Sigmoid colon (tissue), 7 donors: ENCODE results near the gene MS4A4A. TPM values are rescaled to one million over a fixed set of nuclear protein-coding genes. Genes with fewer than 3 reads are reported as not detected.

Experiments
- DNase-seq: peaks from one replicate; pipeline ENCODE4 v3.0.0-alpha.2; 2019
- H3K27ac ChIP-seq, 4 donors: fragments of 200-600 bp; sonication (generic); one replicate each; pipeline ENCODE4 v1.5.1; 2016 to 2019; ENCODE audit warnings: mild to moderate bottlenecking in 1 of 4
- H3K27me3 ChIP-seq, 3 donors: fragments of 200-600 bp; sonication (generic); one replicate each; pipeline ENCODE4 v1.5.1; 2019; ENCODE audit warnings: mild to moderate bottlenecking in 1 of 3
- H3K36me3 ChIP-seq, 4 donors: fragments of 200-600 bp; sonication (generic); one replicate each; pipeline ENCODE4 v1.5.1; 2016 to 2019
- H3K4me1 ChIP-seq, 4 donors: fragments of 200-600 bp; sonication (generic); one replicate each; pipeline ENCODE4 v1.5.1; 2017 to 2019
- H3K4me3 ChIP-seq, 4 donors: fragments of 200-600 bp; sonication (generic); one replicate each; pipeline ENCODE4 v1.5.1; 2017 to 2019; ENCODE audit warnings: mild to moderate bottlenecking in 2 of 4, moderate library complexity in 1 of 4
- H3K9me3 ChIP-seq, 4 donors: fragments of 200-600 bp in 3 of 4; sonication (generic) in 3 of 4; one replicate each; pipeline versions ENCODE4 v1.5.1 to v1.6.1; 2013 to 2019
- EP300 ChIP-seq, 4 donors: sonication (generic); formaldehyde crosslinking; IDR thresholded peaks; one replicate each; pipeline ENCODE4 v1.6.1; 2017; ENCODE audit warnings: antibody characterized with exemption in 4 of 4
- POLR2A ChIP-seq, 2 donors: fragments of 450-650 bp; IDR thresholded peaks; one replicate each; pipeline ENCODE4 v1.6.1; 2016; ENCODE audit warnings: antibody characterized with exemption in 2 of 2, mild to moderate bottlenecking in 2 of 2, moderate library complexity in 2 of 2
- POLR2AphosphoS5 ChIP-seq, 4 donors: sonication (generic); formaldehyde crosslinking; IDR thresholded peaks; one replicate each; pipeline ENCODE4 v1.6.1; 2017; ENCODE audit warnings: antibody characterized with exemption in 4 of 4
- WGBS, 2 donors: extraction: QIAGEN DNeasy Blood & Tissue Kit; methylation state at CpG; one replicate each; pipeline ENCODE4 v1.1.7; 2013; 5-methylcytosine and 5-hydroxymethylcytosine counted together
- intact Hi-C: fragments of 100-400 bp; cut with DNase I; formaldehyde crosslinking; loops from one replicate; pipeline ENCODE4 v1.15.1; 2023
- polyA plus RNA-seq, 3 donors: library from polyadenylated mRNA; stranded (reverse); fragments of 200-250 nt; gene quantifications; one replicate each; pipeline ENCODE4 v1.2.3, GENCODE V29; 2013
- total RNA-seq, 4 donors: library from RNA; depleted of rRNA; stranded (reverse); fragments of >200 nt; gene quantifications; one replicate each; pipeline ENCODE4 v1.1.0, GENCODE V29; 2016
- TF ChIP-seq, protein P1 (sequence below), 4 experiments: fragments of 450-650 bp in 3 of 4; fragments of 200-600 bp in 1 of 4; IDR thresholded peaks; one replicate each; pipeline ENCODE4 v1.5.1; 2016 to 2019; ENCODE audit warnings: antibody characterized with exemption in 4 of 4, mild to moderate bottlenecking in 3 of 4, moderate library complexity in 2 of 4
- donor health status: healthy with polysubstance abuse.
- donor health status: Bipolar disorder and iron deficiency.
- donor health status: healthy.

The MS4A4A gene
- total and polyA plus RNA-seq, 7 donors, result 10.8 to 49.9 (median 35.4) TPM

GRCh38 chr11:60305906-60306619 lies 25.6 kb downstream of the MS4A4A start:
- intact Hi-C loops, result loop anchor here (2.0 kb wide), 1 partner anchor 27 kb away; no protein-coding TSS in a partner anchor
- WGBS, 2 donors, result 76 to 87% methylated on average over 3 of the region's 3 CpGs

DNA sequence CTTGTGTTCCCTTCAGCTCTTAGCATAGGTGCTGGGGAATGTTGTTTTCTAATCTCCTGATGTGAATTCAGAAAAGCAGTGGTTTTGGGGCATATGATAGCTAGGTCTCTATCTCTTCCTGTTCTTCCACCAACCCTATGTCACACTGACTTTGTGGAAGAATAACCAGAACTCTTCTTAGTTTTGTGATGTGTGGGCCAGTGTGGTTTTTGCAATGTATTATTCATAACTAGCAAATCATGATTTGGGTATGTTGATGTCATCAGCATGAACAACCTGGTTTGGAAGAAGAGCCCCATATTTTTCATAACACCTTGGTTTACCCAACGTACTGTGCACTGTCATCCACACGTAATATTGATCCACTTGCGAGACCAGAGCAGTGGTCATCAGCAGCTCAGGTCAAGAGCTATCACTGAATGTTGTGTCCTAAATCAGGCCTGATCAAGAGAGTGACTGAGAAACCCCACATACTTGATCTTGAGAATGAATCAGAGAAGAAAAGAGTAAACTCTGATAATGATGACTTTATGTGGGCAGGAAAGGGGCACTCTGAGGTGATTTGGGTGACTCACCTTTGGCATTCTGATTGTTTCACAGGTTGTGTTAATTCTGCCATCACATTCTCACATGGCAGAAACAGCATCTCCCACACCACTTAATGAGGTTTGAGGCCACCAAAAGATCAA lies 27.2 kb downstream of the MS4A4A start:
- WGBS, 2 donors, result 90 to 94% methylated on average over 3 of the region's 3 CpGs
- Histone ChIP-seq H3K9me3 (no peaks in the 10 kb centered on the region), H3K27ac (no peak overlapping the region), H3K27me3 (no peaks in the 10 kb centered on the region), H3K36me3 (no peaks in the 10 kb centered on the region), H3K4me3 (no peak overlapping the region), H3K4me1 (no peaks in the 10 kb centered on the region)
- TF ChIP-seq, protein P1, sequence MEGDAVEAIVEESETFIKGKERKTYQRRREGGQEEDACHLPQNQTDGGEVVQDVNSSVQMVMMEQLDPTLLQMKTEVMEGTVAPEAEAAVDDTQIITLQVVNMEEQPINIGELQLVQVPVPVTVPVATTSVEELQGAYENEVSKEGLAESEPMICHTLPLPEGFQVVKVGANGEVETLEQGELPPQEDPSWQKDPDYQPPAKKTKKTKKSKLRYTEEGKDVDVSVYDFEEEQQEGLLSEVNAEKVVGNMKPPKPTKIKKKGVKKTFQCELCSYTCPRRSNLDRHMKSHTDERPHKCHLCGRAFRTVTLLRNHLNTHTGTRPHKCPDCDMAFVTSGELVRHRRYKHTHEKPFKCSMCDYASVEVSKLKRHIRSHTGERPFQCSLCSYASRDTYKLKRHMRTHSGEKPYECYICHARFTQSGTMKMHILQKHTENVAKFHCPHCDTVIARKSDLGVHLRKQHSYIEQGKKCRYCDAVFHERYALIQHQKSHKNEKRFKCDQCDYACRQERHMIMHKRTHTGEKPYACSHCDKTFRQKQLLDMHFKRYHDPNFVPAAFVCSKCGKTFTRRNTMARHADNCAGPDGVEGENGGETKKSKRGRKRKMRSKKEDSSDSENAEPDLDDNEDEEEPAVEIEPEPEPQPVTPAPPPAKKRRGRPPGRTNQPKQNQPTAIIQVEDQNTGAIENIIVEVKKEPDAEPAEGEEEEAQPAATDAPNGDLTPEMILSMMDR (IDR thresholded peaks at IDR 0.05), result no peak
- TF ChIP-seq EP300 (IDR thresholded peaks at IDR 0.05), result no peak
- TF ChIP-seq POLR2AphosphoS5 (IDR thresholded peaks at IDR 0.05), result no peak
- TF ChIP-seq POLR2A (IDR thresholded peaks at IDR 0.05), result no peak
- intact Hi-C loops, result loop anchor here (2.0 kb wide), 1 partner anchor 29 kb away; no protein-coding TSS in a partner anchor
- no peak for DNase-seq

More at GRCh38 chr11:60305906-60306619, 25.6 kb downstream of the MS4A4A start:
- Histone ChIP-seq H3K36me3 (no peaks in the 10 kb centered on the region), H3K9me3 (no peaks in the 10 kb centered on the region), H3K4me3 (no peak overlapping the region), H3K27ac (no peak overlapping the region), H3K4me1 (no peaks in the 10 kb centered on the region), H3K27me3 (no peaks in the 10 kb centered on the region)
- DNase-seq, result no peak
- no peak for TF ChIP-seq EP300 (IDR thresholded peaks at IDR 0.05)

- Histone ChIP-seq H3K27me3 (no peaks in the 10 kb centered on the region), H3K36me3 (no peaks in the 10 kb centered on the region), H3K4me3 (no peak overlapping the region), H3K27ac (peak overlapping the region in 2 of 4 donors; percentile 7 to 34), H3K9me3 (no peaks in the 10 kb centered on the region), H3K4me1 (no peaks in the 10 kb centered on the region)
- TF ChIP-seq, protein P1 (IDR thresholded peaks at IDR 0.05), result no peak
- TF ChIP-seq POLR2AphosphoS5 (IDR thresholded peaks at IDR 0.05) (peak in 1 of 4 donors; percentile 25), EP300 (IDR thresholded peaks at IDR 0.05) (peak in 3 of 4 donors; percentile 45 to 65 (median 65))
- intact Hi-C loops, result no loop called here
- DNase-seq, result no peak
- WGBS, 2 donors, result 52 to 58% methylated on average over 5 of the region's 5 CpGs
These were observed 30.0 kb downstream of the MS4A4A start for GRCh38 chr11:60310407-60310998.

DNA sequence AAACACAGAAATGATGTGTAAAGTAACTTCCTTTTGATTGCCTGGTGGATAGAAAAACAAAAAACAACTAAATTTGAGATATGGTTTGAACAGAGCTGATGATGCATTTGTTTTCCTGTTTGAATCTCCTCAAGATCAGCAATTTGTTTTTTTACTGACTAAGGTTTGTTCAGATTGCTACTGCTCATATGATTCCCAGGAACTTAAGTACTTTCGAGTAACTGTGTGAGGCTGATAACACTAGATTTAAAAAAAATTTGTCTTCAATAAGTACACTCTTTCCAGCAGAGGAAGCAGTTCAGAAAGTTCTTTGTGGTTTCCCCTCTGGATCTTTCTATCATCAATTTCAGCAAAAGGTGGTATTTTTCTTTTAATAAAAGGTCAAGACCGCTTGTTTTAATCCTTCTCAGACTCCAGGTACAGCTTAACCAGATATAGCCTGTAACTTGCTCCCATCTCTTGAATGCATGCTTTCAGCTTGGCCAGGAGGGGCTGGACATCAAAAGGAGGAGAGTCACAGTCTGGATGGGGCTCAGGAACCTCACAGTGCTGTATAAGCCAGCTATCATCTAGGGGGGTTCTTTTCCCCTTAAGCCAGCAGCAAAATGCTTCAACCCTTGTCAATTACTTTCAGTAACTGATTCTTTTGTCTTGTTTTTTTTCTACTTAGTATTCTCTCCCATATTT lies 34.3 kb downstream of the MS4A4A start:
- H3K36me3 ChIP-seq, result no peaks in the 10 kb centered on the region
- DNase-seq, result no peak
- H3K9me3 ChIP-seq, result peaks cover 0 to 6% (median 2%) of the 10 kb centered on the region in 4 donors
- no peaks in the 10 kb centered on the region for H3K4me1 ChIP-seq
- H3K4me3 ChIP-seq, result no peak overlapping the region
- intact Hi-C loops, result no loop called here
- no peaks in the 10 kb centered on the region for H3K27me3 ChIP-seq
- TF ChIP-seq, protein P1 (IDR thresholded peaks at IDR 0.05), result no peak
- TF ChIP-seq EP300 (IDR thresholded peaks at IDR 0.05), result peak in 2 of 4 donors; percentile 15
- TF ChIP-seq POLR2AphosphoS5 (IDR thresholded peaks at IDR 0.05), result peak in 1 of 4 donors; percentile 45
- H3K27ac ChIP-seq, result peak overlapping the region in 1 of 4 donors; percentile 46
- 19 to 63% methylated on average over 2 of the region's 2 CpGs for WGBS, 2 donors
